ENCODE data around the gene ALOX5AP.

The ALOX5AP gene

DNA sequence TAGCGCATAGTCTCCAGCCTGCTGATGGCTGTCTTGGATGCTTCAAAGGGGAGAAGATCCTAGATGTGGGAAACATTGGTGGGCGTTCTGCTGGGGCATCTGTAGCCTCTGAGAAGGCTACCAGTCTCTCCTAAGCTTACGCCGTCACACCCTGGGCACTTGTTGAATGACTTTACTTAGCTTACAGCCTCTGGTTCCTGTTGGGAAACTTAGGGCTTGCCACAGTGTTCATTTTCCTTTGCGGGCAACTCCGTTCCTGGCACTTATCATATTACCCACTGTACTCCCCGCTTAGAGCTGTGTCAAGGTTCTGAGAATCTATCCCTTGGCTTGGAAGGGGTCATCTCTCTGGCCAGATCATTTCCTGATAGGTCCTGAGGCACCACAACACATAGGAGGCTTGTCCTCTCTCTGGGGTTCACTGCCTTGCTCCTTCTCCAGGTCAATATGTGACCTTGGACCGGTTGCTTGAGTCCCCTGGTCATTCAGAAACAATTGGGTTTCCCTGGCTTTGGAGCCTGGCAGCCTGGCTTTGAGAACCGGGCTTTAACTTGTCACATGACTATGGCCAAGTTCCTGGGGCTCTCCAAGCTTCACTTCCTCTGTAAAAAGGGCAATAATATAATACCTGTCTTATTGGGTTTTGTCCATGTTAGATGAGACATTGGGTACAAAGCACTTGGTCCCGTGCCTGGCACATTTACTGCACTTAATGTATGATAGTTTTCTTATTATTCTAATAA lies 20.5 kb upstream of the ALOX5AP start:
- no peak for DNase-seq (ENCODE audit: low read depth in 2 of 2)

DNA sequence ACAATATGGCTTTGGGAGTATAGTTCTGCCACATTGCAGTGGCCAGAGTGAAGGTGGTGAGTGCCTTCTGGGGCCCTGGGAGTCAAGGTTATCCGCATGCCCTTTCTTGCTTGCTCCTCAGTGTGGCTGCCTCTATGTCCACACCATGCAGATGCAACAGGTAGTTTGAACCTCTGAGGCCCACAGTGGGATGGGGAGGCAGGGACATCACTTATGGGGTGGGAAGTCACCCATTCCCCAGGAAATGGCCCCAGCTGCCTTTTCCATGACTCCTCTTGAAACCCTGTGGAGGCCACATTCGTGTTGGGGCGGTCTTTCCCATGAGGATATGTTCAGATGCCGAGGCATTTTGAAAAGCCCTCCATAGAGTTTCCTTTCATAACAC lies 20.0 kb upstream of the ALOX5AP start:
- DNase-seq (ENCODE audit: low read depth in 2 of 2) = no peak

DNA sequence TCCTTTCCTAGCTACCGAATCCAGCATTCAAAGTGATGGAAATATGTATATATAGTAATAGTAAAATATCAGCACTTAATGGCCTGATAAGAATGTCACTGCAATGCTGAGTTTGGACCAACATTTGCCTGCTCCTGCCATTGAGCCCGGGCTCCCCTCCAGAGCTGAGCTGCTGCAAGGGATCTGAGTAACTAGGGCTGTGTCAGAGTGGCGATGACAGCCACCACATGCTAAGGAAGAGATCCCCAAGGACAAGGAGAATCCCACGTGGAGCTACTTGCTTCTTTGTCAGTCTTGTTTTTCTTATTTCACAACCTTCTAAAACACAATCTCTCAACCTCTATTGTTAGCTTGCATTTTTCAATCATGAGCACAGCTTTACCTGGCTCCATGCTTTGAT lies 19.5 kb upstream of the ALOX5AP start:
- DNase-seq (ENCODE audit: low read depth in 2 of 2) = no peak

DNA sequence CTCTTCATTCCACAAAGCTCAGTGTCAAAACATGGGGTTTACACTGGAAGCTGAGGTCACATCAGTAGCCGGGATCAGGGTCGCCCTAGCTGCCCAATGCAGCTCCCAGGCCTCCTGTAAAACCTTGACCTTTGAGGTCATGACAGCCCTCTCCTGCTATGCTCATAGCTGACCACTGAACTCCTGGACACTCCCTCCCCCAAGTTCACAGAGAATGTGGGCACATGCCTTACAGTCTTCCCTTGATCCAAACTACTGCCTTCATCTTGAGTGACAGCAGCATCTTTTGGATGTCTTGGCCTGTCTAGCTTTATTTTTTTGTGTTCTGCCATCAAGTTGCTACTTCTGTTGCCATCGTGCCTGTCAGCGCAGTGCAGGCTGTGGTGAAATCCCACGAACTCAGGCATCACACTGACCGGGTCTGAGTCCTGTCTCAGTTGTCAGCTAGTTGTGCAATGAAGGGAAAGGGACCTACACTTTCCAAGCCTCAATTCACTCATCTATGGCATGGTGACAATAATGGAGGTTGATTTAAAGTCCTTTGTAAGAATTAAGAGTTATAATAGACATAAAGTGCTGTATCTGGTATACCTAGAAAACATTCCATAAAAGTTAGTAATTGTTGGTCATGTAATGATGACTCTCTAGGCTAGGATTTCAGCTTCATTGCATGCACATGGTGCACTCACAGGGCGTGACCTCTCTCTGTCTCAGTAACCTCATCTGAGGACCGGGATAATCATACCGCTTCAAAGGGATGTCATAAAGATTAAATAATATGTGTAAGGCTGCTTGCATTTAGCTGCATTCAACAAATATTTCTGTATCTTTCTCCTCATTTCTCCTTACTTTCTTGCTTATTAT lies 16.4 kb upstream of the ALOX5AP start:
- no peak for DNase-seq (ENCODE audit: low read depth in 2 of 2)

DNA sequence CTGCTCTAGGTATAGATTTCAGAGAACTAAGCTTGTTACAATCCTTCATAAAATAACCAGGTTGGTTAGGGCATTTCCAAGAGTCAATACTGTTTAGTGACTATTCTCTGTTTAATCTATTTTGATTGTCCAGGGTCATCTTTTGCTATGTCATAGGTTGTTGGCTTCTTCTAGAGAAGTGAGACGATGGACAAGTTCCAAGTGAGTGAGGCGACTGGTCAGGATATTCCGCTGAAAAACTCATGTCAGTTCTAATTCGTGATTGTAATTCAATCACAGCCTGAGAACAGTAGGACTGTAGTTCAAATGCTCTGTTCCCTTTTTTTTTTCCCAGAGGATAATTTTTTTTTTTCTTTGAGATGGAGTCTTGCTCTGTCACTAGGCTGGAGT lies 15.8 kb upstream of the ALOX5AP start:
- no peak for DNase-seq (ENCODE audit: low read depth in 2 of 2)

DNA sequence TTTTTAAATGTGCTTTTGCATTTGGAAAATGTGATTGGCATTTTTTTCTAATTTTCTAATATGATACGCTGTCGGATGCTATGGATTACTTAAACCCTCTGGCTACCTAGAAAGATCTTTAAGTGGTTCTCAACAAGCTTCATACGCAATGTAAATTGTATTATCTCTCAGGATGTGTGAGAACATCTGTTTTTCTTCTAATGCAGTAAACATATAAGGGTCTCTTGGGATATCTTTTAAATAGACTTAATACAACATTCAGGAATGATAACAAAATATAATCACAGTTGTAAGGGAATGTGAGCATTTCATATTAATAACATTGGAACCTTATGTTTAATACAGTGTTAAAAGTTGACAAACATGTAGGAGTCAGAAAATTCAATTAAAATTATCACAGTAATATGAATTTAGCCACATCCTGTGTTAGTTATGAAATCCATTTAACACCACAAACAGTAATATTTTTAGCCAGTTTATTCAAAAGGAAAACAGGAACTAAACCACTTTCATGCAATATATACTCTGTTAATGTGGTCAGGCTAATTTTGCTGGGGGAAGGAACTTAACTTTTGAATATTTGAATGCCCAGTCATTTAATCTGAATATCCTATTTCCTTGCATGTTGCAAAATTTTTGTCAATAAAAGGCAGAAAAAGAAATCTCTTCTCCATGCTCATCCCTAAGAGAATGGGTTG lies 15.0 kb upstream of the ALOX5AP start:
- DNase-seq (ENCODE audit: low read depth in 2 of 2) = no peak

DNA sequence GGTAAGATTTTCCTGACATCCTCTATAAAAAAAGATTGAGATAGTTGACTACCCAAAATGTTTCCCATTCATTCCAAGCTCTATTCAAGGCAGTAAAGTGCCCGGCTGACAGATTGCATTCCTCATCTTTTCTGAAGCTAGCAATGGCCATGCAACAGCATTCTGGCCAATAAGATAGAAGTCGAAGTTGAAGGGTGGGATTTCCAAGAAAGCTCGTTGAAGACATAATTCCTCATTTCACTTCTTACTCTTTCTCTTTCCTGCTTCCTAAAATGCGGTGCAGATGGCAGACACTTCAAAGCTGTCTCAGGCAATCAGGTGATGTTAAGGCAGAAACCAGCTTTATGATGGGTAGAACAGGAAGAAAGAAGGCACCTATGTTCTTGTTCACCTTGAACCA lies 13.4 kb upstream of the ALOX5AP start:
- no peak for DNase-seq (ENCODE audit: low read depth in 2 of 2)

DNA sequence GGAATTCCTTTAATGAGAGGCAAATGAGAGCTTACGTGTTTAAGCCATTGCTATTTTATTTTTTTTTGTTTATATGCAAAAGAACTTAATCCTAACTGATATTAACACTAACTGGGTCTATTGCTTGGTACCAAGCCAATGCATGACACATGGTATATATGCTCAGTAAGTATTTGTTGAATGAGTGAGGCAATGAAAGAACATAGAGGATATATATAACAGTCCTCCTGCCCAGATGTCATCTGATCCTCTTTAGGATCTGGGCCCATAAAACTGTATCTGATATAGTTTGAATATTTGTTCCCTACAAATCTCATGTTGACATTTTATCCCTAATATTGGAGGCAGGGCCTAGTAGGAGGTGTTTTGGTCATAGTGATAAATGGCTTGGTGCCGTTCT lies 13.0 kb upstream of the ALOX5AP start:
- DNase-seq (ENCODE audit: low read depth in 2 of 2) = no peak

DNA sequence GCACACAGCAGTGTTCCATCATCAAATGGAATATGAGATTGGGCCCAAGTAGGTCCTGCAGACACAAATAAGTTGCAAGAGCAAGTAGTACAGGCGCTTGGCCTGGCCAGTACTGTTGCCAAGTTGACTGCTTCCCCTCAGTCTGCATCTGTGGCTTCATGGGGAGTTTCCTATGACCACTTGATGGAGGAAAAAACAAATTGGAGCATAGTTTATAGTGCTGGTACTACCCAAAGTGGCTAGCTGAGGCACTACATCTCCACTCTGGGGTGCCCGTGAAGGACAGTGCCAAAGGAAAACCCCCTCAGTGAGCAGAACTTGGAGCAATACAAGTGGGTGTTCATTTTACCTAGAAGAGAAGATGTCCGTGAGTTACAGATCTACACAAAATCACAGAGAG lies 10.6 kb upstream of the ALOX5AP start:
- no peak for DNase-seq (ENCODE audit: low read depth in 2 of 2)

DNA sequence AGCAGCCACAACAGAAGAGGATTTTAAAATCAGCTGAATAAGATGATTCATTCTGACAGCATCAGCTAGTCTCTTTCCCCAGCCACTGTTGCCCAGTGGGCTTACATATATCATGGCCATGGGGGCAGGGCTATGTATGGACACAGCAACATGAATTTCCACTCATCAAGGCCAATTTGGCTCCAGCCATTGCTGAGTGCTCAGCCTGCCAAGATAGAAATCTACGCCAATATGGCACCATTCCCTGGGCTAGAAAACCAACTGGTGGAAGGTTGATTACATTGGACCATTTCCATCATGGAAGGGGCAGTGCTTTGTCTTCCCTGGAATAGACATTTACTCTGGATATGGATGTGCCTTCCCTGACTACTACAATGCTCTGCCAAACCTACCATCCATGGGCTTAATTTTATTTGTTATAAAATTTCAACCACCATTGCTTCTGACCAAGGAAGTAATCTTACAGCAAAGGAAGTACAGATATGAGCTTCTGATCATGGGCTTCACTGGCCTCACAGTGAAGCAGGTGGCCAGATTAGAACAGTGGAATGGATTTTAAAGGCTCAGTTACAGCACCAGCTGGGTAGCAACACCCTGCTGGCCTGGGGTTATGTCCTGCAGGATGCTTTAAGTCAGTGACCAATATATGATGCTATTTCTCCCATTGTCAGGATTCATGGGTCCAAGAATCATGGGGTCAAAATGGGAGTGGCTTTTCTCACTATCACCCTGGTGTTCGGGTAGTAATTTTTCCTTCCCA lies 9.8 kb upstream of the ALOX5AP start:
- DNase-seq (ENCODE audit: low read depth in 2 of 2) = no peak

DNA sequence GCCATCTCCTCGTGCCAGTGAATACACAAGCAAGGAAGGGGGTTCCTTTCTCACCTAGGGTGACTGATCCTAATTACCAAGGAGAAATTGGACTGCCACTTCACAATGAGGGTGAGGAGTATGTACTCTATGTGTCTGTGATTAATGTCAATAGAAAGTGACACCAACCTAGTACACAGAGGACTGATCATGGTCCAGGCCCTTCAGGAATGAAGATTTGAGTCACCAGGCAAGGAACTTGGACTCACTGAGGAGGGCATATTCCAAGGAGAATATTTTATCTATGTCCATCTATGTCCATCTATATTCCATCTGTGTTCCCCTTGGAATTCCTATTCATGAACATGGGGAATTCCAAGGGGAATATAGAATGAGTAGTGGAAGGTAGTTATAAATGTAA lies 9.2 kb upstream of the ALOX5AP start:
- DNase-seq (ENCODE audit: low read depth in 2 of 2) = no peak

DNA sequence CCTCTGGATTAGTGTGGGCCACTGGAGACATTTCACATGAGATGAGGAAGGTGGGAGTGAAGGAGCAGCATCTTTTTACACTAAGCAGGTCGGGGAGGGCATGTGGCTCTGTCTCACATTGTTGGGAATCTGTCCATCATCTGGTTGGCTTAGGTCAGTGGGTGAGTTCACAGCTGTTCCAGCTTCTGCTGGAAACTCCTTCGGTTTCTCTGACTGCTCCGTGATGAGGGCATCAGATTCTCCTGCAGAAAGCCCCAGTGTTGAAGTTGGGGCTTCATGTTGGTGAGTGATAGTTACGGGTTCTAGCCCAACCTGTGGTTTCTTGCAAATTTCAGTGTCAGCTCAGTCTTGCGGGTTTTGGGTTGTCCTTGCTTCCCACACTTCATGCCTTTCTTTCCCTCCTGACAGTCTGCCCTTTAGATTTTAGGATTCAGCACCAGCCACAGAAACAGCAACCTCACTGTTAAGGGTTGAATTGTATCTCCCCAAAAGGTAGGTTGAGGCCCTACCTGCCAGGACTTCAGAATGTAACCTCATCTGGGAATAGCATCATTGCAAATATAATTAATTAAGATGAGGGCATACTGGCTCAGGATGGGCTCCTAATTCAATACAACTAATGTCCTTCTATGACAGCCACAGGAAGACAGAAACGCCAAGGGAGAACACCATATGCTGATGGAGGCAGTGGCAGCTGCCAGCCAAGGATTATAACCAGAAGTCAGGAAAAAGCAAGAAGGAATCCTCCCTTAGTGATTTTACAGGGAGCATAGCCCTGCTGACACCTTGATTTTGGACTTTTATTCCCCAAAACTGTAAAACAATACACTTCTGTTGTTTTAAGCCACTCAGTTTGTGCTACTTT lies 7.6 kb upstream of the ALOX5AP start:
- no peak for DNase-seq (ENCODE audit: low read depth in 2 of 2)

DNA sequence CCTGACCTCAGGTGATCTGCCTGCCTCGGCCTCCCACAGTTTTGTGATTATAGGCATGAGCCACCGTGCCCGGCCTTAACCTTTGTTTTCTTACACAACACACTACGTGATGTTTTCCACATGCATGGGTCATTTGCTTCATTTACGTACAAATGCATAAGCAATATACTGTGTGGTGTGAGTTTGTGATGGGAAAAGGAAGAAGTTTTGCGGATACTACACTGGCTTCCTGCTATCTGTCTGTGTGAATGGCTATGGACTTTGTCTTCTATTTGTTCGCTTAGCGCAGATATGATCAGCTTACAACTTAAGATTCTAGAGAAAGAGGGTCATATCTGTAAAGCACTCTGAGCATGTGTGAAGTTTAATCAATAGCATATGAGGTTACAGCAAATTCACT lies 5.5 kb upstream of the ALOX5AP start:
- DNase-seq (ENCODE audit: low read depth in 2 of 2) = no peak

DNA sequence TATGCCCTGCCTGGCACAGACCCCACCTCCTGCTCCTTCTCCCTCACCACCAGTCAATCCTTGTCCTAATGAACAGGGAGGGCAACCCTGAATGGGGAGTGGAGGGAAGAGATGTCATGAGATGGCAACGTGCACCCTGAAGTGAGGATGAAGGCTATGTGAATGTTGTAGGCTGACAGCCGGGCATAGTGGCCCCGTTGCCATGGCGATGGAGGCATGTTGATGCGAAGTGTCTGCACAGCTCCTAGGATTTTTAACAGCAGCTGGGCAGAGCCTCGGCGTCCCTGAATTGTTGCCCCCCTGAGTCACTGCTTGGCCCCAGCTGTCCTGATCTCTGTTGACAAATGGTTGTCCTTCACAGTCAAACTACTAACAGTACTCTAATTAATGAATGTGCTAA lies 4.8 kb upstream of the ALOX5AP start:
- DNase-seq (ENCODE audit: low read depth in 2 of 2) = no peak

DNA sequence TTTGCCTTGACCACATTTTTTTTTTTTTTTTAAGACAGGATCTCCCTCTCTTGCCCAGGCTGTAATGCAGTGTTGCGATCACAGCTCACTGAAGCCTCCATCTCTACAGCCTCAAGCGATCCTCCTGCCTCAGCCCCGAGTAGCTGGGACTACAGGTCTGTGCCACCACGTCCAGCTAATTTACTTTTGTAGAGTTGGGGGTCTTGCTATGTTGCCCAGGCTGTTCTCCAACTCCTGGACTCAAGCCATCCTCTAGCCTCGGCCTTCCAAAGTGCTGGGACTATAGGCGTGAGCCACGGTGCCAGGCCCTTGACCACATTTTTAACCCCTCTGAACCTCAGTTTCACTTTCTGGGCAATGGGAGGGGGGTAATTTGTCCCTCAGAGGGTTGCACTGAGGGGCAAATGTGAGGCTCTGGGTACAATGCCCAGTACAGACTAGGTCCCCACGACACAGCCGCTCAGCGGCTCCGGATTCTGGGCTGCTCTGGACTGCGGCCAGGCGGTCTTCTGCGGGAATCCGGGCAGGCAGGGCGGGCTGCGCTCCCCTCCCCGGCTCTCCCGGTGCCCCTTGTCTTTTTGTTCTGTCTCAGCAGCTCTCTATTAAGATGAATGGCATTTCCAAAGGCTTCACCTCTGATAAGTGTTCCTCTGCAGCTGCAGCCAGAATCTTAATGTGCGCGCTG lies 3.8 kb upstream of the ALOX5AP start:
- no peak for DNase-seq (ENCODE audit: low read depth in 2 of 2)

DNA sequence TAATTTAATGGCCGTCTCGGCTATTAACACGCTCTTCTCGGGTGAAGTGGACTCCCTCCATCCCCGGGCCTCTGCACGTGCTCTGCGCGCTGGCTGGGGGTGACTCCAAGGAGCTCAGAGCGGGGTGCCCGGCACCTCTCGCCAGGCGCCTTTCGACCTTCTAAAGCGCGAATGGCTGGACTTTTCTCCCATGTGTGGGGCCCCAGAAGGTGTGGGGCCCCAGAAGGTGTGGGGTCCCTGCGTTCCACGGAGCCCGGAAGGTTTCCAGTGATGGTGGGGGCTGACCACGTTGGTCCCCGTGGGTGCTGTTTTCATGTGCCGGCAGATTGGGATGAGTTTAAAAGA lies 3.3 kb upstream of the ALOX5AP start:
- no peak for DNase-seq (ENCODE audit: low read depth in 2 of 2)

DNA sequence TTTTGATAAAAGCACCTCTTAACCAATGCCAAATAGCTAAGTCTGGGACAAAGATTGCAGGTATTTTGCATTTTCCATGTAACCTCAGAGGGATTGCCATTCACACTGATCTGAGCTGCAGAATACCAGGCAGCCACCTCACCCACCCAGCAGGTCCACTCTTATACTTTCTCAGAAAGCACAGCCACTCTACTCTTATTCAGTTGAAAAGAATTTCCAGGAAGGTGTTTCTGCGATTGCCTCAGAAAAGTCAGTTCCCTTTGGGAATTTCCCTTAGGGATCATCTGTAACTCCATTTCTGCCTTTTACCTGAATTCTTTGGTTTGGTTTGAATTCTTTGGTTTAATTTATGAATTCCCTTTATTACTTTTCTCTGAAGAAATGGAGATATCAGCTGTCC lies 904 bp upstream of the ALOX5AP start:
- DNase-seq (ENCODE audit: low read depth in 2 of 2) = no peak

DNA sequence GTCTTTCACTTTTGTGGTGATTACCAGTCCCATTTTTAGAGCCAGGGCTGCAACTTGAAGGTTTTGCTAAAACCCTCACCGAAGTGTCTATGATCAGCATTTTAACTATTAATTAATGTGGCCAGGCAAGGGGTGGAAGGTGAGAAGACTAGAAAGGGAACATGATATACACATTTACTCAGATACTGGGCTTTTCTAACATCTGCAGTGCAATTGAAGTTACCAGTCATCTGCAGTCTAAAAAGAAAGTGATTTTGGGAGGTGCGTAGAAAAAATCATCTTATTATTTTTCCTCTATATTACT lies 481 bp downstream of the ALOX5AP start:
- DNase-seq (ENCODE audit: low read depth in 2 of 2) = no peak

DNA sequence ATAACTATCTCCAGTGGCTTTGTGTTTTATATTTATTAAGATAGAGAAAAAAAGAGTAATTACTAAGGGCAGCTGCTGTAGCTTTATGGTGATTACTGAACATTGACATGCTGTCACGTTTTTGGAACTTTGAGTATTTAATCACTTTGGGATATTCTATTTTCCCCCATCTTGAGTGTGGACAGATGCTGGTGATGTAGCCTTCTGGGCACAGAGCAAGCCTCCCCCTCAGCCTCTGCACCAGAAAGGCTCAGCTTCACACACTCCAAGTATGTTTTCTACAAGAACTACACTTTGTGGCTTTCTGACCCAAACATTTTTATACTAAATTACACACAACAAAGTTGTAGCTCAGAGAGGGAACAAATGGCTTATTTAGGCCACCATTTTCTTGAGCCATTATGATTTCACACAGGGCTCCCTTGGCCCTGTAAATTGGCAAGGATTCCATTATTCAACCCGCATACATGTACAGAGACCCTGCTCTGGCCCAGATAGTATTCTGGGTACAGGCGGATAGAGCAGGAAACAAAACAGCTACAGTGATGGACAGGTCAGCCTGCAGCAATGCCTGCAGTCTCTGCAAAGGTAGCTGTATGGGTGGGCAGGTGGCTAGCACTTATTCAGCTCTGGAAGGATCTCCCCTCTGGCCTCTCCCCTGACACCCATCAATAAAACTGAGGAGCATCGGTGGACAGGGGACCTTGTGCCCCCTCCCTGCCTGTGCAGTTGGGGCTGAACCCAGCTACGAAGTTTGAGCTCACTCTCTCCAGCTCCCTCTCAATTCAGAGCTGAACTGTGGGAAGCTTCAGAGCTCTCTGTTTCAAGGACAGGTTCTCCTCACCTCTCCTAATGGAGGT lies 1.3 kb downstream of the ALOX5AP start:
- DNase-seq (ENCODE audit: low read depth in 2 of 2) = no peak

Measured in stimulated activated CD8-positive, alpha-beta memory T cell treated with anti-CD3 and anti-CD28 coated beads, Interleukin-15, amount 100 ng/mL, for 4 hours (primary cell).